ENCODE data around the gene ZNF423. TPM values are rescaled to one million over a fixed set of nuclear protein-coding genes. Genes with fewer than 3 reads are reported as not detected.

The ZNF423 gene
- total and polyA plus RNA-seq, 7 donors: 2.3 to 30.7 (median 14.4) TPM

DNA sequence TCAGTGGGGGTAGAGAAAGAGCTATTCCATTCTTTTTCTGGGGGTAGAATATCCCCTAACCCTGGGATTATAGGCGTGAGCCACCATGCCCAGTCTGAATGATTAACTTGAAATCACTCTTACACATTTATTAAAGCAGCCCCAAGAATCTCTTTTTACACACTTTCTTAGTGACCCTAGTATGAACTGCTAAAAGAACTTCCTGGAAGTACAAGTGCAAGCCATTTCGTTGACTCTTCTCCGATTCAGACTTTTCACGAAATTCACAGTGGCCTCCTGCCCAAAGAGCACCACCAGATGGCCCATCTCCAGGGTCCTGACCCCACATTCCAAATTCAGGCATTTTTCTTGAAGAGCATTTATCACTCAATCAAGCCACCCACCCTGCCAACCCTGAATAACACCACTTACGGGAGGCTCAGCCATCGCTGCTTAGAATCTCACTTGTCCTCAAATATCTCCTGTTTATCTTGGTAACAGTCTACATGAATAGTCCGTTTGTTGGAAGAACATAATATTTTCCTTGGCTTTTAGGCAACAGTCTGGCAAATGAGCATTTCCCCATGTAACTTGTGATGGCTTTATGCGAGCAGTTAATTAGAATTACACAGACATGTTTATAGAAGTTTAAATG, 28.0 kb downstream of the ZNF423 start:
- no peak for ATAC-seq
- H3K27ac ChIP-seq: peak overlapping the region; percentile 93
- DNase-seq: no peak
- peaks cover 98% of the 10 kb centered on the region for H3K4me1 ChIP-seq
- no peaks in the 10 kb centered on the region for H3K9me3 ChIP-seq
- WGBS, 3 donors: 30 to 48% (median 36%) methylated on average over 8 of the region's 8 CpGs
- H3K36me3 ChIP-seq (ENCODE audit: insufficient read depth in 1 of 2, low read depth in 1 of 2): no peaks in the 10 kb centered on the region
- no peak for TF ChIP-seq CTCF (IDR thresholded peaks at IDR 0.05)
- intact Hi-C loops (cut with DNase I): no loop called here
- H3K4me3 ChIP-seq: peak overlapping the region; percentile 49
- no peaks in the 10 kb centered on the region for H3K27me3 ChIP-seq (ENCODE audit: insufficient read depth in 3 of 3, low read length in 2 of 3)

- intact Hi-C loops (cut with DNase I): no loop called here
- peak overlapping the region; percentile 93 for H3K27ac ChIP-seq
- WGBS, 3 donors: 42 to 68% (median 45%) methylated on average over 5 of the region's 5 CpGs
These were observed 29.4 kb downstream of the ZNF423 start for GRCh38 chr16:49826515-49826914.

GRCh38 chr16:49825041-49825440, 30.9 kb downstream of the ZNF423 start:
- no peaks in the 10 kb centered on the region for H3K36me3 ChIP-seq (ENCODE audit: insufficient read depth in 1 of 2, low read depth in 1 of 2)
- H3K4me3 ChIP-seq: no peak overlapping the region
- peaks cover 97% of the 10 kb centered on the region for H3K4me1 ChIP-seq
- H3K27me3 ChIP-seq (ENCODE audit: insufficient read depth in 3 of 3, low read length in 2 of 3): no peaks in the 10 kb centered on the region
- DNase-seq: no peak
- ATAC-seq: no peak
- intact Hi-C loops (cut with DNase I): no loop called here
- WGBS, 3 donors: 30 to 52% (median 42%) methylated on average over 1 of the region's 1 CpG
- H3K9me3 ChIP-seq: no peaks in the 10 kb centered on the region
- no peak for TF ChIP-seq CTCF (IDR thresholded peaks at IDR 0.05)
- H3K27ac ChIP-seq: peak overlapping the region; percentile 93

More at GRCh38 chr16:49826515-49826914, 29.4 kb downstream of the ZNF423 start:
- no peak for ATAC-seq
- Histone ChIP-seq H3K36me3 (ENCODE audit: insufficient read depth in 1 of 2, low read depth in 1 of 2) (no peaks in the 10 kb centered on the region), H3K9me3 (no peaks in the 10 kb centered on the region), H3K27me3 (ENCODE audit: insufficient read depth in 3 of 3, low read length in 2 of 3) (no peaks in the 10 kb centered on the region), H3K4me1 (peaks cover 95% of the 10 kb centered on the region), H3K4me3 (no peak overlapping the region)
- no peak for DNase-seq
- no peak for TF ChIP-seq CTCF (IDR thresholded peaks at IDR 0.05)

DNA sequence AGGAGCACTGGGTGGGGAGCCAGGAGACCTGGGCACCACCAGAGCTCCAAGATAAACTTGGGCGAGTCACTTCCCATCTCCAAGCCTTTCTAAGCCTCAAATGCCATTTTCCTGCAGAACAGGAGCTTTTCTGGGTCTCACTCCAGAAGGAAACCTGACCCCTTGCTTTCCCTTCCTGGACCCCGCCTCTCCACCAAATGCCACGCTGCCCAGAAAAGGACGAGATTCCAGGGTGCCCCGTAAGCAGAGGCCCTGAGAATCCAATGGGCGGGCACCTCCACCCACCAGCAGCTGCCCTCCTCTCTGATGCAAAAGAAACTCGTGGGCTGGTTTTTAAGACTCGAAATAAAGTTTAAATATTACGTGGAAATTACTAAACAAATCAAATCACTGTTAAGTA, 31.3 kb downstream of the ZNF423 start:
- ATAC-seq (no peak), DNase-seq (no peak)
- Histone ChIP-seq H3K27me3 (ENCODE audit: insufficient read depth in 3 of 3, low read length in 2 of 3) (no peaks in the 10 kb centered on the region), H3K36me3 (ENCODE audit: insufficient read depth in 1 of 2, low read depth in 1 of 2) (no peaks in the 10 kb centered on the region), H3K4me3 (no peak overlapping the region), H3K9me3 (no peaks in the 10 kb centered on the region), H3K27ac (peak overlapping the region; percentile 93), H3K4me1 (peaks cover 93% of the 10 kb centered on the region)
- WGBS, 3 donors: 14 to 22% (median 15%) methylated on average over 9 of the region's 9 CpGs
- TF ChIP-seq CTCF (IDR thresholded peaks at IDR 0.05): no peak
- intact Hi-C loops (cut with DNase I): no loop called here

All from psoas muscle (tissue), 8 donors.